ENCODE results near the gene PLCB2. TPM values are rescaled to one million over a fixed set of nuclear protein-coding genes. Genes with fewer than 3 reads are reported as not detected.

Gene PLCB2
- total and polyA plus RNA-seq, 9 of the 15 experiments (the other 6 are each of a cell fraction or from before 2014, with no cell fraction given) = 0.37 to 12.3 (median 8.0) TPM

DNA sequence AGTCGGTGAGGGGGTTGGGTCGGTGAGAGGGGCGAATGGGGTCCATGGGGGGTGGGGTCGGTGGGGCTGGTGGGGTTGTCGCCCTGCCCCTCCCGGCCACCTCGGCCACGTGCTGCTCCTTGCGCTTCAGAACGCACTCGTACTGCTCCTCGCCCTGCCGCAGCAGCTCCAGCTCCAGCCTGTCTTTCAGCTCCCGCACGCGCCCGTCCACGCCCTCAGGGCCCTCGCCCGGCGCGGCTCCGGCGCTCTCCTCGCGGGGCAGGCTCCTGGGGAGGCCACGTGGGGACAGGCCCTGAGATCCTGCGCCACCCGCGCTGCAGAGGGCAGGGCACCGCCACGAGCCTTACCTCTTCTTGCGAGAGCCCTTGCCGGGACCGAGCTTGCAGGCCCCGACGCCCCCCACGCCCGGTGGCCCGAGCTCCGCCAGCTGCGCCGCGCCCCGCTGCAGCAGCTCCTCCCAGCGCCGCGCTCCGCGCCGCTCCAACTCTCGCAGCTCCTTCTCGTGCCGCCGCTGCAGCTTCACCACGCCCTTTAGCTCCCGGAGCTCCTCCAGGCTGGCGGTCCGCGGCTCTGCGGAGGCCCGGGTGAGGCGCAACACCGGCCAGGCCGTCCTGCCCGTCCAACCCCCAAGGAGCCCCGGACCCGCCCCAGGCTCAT lies 16.7 kb downstream of the PLCB2 start (continued):
- TF ChIP-seq, protein P1, sequence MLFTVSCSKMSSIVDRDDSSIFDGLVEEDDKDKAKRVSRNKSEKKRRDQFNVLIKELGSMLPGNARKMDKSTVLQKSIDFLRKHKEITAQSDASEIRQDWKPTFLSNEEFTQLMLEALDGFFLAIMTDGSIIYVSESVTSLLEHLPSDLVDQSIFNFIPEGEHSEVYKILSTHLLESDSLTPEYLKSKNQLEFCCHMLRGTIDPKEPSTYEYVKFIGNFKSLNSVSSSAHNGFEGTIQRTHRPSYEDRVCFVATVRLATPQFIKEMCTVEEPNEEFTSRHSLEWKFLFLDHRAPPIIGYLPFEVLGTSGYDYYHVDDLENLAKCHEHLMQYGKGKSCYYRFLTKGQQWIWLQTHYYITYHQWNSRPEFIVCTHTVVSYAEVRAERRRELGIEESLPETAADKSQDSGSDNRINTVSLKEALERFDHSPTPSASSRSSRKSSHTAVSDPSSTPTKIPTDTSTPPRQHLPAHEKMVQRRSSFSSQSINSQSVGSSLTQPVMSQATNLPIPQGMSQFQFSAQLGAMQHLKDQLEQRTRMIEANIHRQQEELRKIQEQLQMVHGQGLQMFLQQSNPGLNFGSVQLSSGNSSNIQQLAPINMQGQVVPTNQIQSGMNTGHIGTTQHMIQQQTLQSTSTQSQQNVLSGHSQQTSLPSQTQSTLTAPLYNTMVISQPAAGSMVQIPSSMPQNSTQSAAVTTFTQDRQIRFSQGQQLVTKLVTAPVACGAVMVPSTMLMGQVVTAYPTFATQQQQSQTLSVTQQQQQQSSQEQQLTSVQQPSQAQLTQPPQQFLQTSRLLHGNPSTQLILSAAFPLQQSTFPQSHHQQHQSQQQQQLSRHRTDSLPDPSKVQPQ (CRISPR knock-in tag; IDR thresholded peaks at IDR 0.05; ENCODE audit: borderline replicate concordance) = no peak
- TF ChIP-seq MTA2 (IDR thresholded peaks at IDR 0.05; ENCODE audit: low read depth) (no peak), TCF3 (CRISPR knock-in tag; IDR thresholded peaks at IDR 0.05) (no peak), RFX1 (IDR thresholded peaks at IDR 0.05) (no peak), ZNF518B (CRISPR knock-in tag; IDR thresholded peaks at IDR 0.05) (no peak), ZMIZ1 (IDR thresholded peaks at IDR 0.05; ENCODE audit: low read depth in 2 of 2, low read length in 2 of 2) (no peak), NR2C2 (CRISPR knock-in tag; IDR thresholded peaks at IDR 0.05) (no peak), NR2C2 (tag; IDR thresholded peaks at IDR 0.05) (no peak), SRSF9 (IDR thresholded peaks at IDR 0.05; ENCODE audit: borderline replicate concordance, low read depth, low read length) (no peak), SIX5 (IDR thresholded peaks at IDR 0.05; ENCODE audit: borderline replicate concordance in 1 of 2, insufficient read depth in 1 of 2, low read depth in 1 of 2, low read length in 2 of 2) (no peak), MAZ (CRISPR knock-in tag; conservative IDR thresholded peaks at IDR 0.05 in 1 of 2, IDR thresholded peaks at IDR 0.05 in 1 of 2) (no peak), TAF7 (tag; IDR thresholded peaks at IDR 0.05) (no peak)
- TF ChIP-seq, protein P2, sequence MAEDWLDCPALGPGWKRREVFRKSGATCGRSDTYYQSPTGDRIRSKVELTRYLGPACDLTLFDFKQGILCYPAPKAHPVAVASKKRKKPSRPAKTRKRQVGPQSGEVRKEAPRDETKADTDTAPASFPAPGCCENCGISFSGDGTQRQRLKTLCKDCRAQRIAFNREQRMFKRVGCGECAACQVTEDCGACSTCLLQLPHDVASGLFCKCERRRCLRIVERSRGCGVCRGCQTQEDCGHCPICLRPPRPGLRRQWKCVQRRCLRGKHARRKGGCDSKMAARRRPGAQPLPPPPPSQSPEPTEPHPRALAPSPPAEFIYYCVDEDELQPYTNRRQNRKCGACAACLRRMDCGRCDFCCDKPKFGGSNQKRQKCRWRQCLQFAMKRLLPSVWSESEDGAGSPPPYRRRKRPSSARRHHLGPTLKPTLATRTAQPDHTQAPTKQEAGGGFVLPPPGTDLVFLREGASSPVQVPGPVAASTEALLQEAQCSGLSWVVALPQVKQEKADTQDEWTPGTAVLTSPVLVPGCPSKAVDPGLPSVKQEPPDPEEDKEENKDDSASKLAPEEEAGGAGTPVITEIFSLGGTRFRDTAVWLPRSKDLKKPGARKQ (CRISPR knock-in tag; IDR thresholded peaks at IDR 0.05) = no peak
